ENCODE results near the gene DACH1. TPM values are rescaled to one million over a fixed set of nuclear protein-coding genes. Genes with fewer than 3 reads are reported as not detected.

Gene DACH1
- total and polyA plus RNA-seq, 2 donors from 2014 or later, result 5.3 to 10.4 TPM

GRCh38 chr13:71856548-71857043, 10.4 kb downstream of the DACH1 start:
- TF ChIP-seq CTCF (IDR thresholded peaks at IDR 0.05; ENCODE audit: borderline replicate concordance, extremely low read depth, insufficient read depth), result no peak
- DNase-seq (no peak), FAIRE-seq (no peak)
- H3K27ac ChIP-seq (ENCODE audit: low read depth in 2 of 2, low read length in 2 of 2), result no peak overlapping the region
- intact Hi-C loops (cut with DNase I), result no loop called here
- H3K9me3 ChIP-seq (ENCODE audit: control insufficient read depth in 2 of 3, insufficient read depth in 1 of 3, low read length in 3 of 3), result no peaks in the 10 kb centered on the region
- no peak overlapping the region for H3K9ac ChIP-seq (ENCODE audit: low read length in 3 of 3)
- no peak overlapping the region for H3K4me3 ChIP-seq (ENCODE audit: low read length in 3 of 3)
- no peaks in the 10 kb centered on the region for H3K36me3 ChIP-seq (ENCODE audit: control insufficient read depth in 2 of 3, insufficient read depth in 3 of 3, low read length in 3 of 3)
- no peaks in the 10 kb centered on the region for H3K27me3 ChIP-seq (ENCODE audit: control insufficient read depth, insufficient read depth, low read length)
- peaks cover 0 to 5% (median 0%) of the 10 kb centered on the region in 3 donors for H3K4me1 ChIP-seq (ENCODE audit: control insufficient read depth in 2 of 3, insufficient read depth in 2 of 3, low read depth in 1 of 3, low read length in 3 of 3)

- H3K27ac ChIP-seq (ENCODE audit: low read depth in 2 of 2, low read length in 2 of 2), result no peak overlapping the region
- H3K36me3 ChIP-seq (ENCODE audit: control insufficient read depth in 2 of 3, insufficient read depth in 3 of 3, low read length in 3 of 3), result no peaks in the 10 kb centered on the region
- no peaks in the 10 kb centered on the region for H3K4me1 ChIP-seq (ENCODE audit: control insufficient read depth in 2 of 3, insufficient read depth in 2 of 3, low read depth in 1 of 3, low read length in 3 of 3)
- no peak overlapping the region for H3K4me3 ChIP-seq (ENCODE audit: low read length in 3 of 3)
- no peaks in the 10 kb centered on the region for H3K9me3 ChIP-seq (ENCODE audit: control insufficient read depth in 2 of 3, insufficient read depth in 1 of 3, low read length in 3 of 3)
- TF ChIP-seq CTCF (IDR thresholded peaks at IDR 0.05; ENCODE audit: borderline replicate concordance, extremely low read depth, insufficient read depth), result no peak
- no peaks in the 10 kb centered on the region for H3K27me3 ChIP-seq (ENCODE audit: control insufficient read depth, insufficient read depth, low read length)
- H3K9ac ChIP-seq (ENCODE audit: low read length in 3 of 3), result no peak overlapping the region
- no peak for DNase-seq
- intact Hi-C loops (cut with DNase I), result no loop called here
- FAIRE-seq, result no peak
Observed at GRCh38 chr13:71854401-71854800, 12.6 kb downstream of the DACH1 start.

GRCh38 chr13:71853725-71854124, 13.3 kb downstream of the DACH1 start:
- Histone ChIP-seq H3K27ac (ENCODE audit: low read depth in 2 of 2, low read length in 2 of 2) (no peak overlapping the region), H3K4me1 (ENCODE audit: control insufficient read depth in 2 of 3, insufficient read depth in 2 of 3, low read depth in 1 of 3, low read length in 3 of 3) (no peaks in the 10 kb centered on the region), H3K9ac (ENCODE audit: low read length in 3 of 3) (no peak overlapping the region), H3K4me3 (ENCODE audit: low read length in 3 of 3) (no peak overlapping the region), H3K27me3 (ENCODE audit: control insufficient read depth, insufficient read depth, low read length) (no peaks in the 10 kb centered on the region), H3K9me3 (ENCODE audit: control insufficient read depth in 2 of 3, insufficient read depth in 1 of 3, low read length in 3 of 3) (no peaks in the 10 kb centered on the region), H3K36me3 (ENCODE audit: control insufficient read depth in 2 of 3, insufficient read depth in 3 of 3, low read length in 3 of 3) (no peaks in the 10 kb centered on the region)
- intact Hi-C loops (cut with DNase I), result no loop called here
- TF ChIP-seq CTCF (IDR thresholded peaks at IDR 0.05; ENCODE audit: borderline replicate concordance, extremely low read depth, insufficient read depth), result no peak
- DNase-seq, result no peak
- FAIRE-seq, result no peak

- FAIRE-seq (no peak), DNase-seq (no peak)
- H3K4me3 ChIP-seq (ENCODE audit: low read length in 3 of 3), result no peak overlapping the region
- no peaks in the 10 kb centered on the region for H3K36me3 ChIP-seq (ENCODE audit: control insufficient read depth in 2 of 3, insufficient read depth in 3 of 3, low read length in 3 of 3)
- intact Hi-C loops (cut with DNase I), result no loop called here
- no peak overlapping the region for H3K9ac ChIP-seq (ENCODE audit: low read length in 3 of 3)
- no peaks in the 10 kb centered on the region for H3K27me3 ChIP-seq (ENCODE audit: control insufficient read depth, insufficient read depth, low read length)
- H3K4me1 ChIP-seq (ENCODE audit: control insufficient read depth in 2 of 3, insufficient read depth in 2 of 3, low read depth in 1 of 3, low read length in 3 of 3), result no peaks in the 10 kb centered on the region
- no peak overlapping the region for H3K27ac ChIP-seq (ENCODE audit: low read depth in 2 of 2, low read length in 2 of 2)
- TF ChIP-seq CTCF (IDR thresholded peaks at IDR 0.05; ENCODE audit: borderline replicate concordance, extremely low read depth, insufficient read depth), result no peak
- no peaks in the 10 kb centered on the region for H3K9me3 ChIP-seq (ENCODE audit: control insufficient read depth in 2 of 3, insufficient read depth in 1 of 3, low read length in 3 of 3)
Observed at GRCh38 chr13:71852736-71853135, 14.3 kb downstream of the DACH1 start.
